T1000 (cell line): Measurements from ENCODE around the gene ARHGEF16.

ENCODE experiments used
- DNase-seq: peaks from one replicate; lab custom pipeline; 2025; ENCODE audit warnings: mixed read lengths; lab: John Stamatoyannopoulos, UW

Gene ARHGEF16

DNA sequence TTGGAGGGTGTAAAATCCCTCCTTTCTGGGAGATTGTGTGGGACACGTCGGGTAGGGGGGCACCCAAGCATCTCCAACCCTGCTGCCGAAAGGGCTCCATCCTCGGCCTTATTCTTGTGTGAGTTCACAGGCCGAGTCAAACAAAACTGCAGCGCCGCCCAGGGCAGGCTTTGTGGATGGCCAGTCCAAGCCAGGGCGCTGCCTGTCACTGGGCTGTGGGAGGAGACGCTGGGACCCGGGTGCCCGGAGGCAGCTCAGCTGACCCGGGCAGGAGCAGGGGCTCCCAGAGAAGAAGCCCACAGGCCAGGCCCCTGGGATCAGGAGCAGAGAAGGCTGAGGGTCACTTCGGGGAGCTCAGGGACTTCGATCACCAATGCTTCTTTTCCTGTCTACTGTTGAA, 31.8 kb upstream of the ARHGEF16 start:
- no peak for DNase-seq

DNA sequence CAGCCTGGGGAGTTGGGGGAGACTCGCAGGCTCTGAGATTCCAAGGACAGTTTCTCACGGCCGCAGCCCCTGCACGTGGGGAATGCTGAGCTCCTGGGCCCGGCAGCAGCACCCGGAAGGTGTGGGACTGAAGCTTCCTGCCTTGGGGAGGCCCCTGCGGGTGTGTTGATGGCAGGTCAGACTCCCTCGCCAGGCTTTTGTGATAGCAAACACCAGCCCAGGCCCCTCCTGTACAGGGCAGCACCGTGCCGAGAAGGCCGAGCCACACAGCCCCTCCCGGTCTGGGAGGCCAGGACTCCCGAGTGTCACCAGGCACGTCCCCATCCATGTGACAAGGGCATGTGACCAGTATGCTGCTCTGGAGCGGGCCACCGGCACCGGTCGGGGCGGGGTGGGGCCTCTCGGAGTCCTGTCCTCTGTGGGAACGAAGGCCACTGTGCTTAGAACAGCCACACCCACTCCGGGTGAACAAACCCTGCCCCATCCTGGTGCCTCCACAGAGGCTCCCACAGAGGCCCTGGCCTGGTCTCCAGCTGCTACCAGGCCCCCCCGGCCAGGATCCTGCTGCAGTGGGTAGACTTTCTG, 31.1 kb upstream of the ARHGEF16 start:
- no peak for DNase-seq

- no peak for DNase-seq
Observed at GRCh38 chr1:3423896-3424611, 30.4 kb upstream of the ARHGEF16 start.

DNA sequence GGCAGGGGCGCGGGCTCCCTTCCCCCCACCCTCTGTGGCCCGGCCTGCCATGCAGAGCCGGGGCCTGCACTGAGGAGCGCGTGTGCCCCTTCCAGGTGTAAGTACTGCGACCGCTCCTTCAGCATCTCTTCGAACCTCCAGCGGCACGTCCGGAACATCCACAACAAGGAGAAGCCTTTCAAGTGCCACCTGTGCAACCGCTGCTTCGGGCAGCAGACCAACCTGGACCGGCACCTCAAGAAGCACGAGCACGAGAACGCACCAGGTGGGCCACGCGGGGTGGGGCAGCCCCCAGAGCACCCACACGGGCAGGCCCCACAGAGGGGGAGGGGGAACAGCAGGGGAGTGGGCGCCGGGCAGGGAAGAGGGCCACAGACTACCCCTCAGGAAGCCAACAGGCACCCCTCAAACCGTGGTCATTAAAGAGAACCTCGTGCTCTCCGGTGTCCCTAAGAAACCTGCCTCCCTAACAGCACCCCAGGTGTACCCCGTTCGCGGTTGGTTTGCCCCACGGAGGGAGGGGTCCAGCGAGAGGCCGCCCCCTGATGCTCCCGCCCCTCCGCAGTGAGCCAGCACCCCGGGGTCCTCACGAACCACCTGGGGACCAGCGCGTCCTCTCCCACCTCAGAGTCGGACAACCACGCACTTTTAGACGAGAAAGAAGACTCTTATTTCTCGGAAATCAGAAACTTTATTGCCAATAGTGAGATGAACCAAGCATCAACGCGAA, 28.8 kb upstream of the ARHGEF16 start:
- no peak for DNase-seq

- no peak for DNase-seq
Observed at GRCh38 chr1:3426956-3427535, 27.4 kb upstream of the ARHGEF16 start.

DNA sequence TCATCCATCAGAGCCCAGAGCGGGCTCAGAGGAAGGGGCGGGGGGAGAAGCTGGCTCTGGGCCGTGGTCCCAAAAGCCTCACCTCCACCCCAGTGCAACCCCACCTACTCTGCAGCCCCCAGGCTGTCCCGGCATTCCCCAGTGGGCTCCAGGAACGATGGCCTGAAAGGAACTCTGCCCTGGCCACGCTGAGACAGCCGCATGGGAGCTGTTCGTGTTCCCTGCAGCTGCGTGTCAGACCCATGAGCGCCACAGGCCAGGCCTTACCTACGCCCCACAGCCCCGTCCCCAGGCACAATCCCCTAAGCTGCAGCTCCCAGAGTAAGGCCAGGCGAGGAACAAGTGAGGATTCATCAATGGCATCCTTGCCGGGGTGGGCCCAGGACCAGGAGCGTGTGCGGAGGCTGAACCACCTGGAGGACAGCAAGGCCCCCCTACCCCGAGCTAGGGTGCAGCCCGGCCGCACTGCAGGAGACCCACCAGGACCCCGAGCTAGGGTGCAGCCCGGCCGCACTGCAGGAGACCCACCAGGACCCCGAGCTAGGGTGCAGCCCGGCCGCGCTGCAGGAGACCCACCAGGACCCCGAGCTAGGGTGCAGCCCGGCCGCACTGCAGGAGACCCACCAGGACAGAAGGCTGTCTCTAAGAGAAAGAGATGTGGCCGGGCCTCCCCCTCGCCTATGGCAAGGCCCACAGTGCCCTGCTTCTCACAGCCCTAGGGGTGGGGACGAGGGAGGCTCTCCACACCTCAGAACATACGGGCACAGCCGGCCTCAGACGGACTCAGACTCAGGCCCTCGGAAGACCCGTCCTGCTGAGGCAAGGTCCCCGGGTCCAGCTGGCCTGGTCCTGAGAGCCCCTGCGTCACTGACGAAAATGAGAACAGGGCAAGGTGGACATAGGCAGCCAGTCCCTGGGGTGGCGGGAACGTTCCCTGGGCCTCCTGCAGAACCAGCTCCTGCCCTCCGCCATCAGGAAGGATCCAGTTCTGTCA, 26.5 kb upstream of the ARHGEF16 start:
- no peak for DNase-seq

DNA sequence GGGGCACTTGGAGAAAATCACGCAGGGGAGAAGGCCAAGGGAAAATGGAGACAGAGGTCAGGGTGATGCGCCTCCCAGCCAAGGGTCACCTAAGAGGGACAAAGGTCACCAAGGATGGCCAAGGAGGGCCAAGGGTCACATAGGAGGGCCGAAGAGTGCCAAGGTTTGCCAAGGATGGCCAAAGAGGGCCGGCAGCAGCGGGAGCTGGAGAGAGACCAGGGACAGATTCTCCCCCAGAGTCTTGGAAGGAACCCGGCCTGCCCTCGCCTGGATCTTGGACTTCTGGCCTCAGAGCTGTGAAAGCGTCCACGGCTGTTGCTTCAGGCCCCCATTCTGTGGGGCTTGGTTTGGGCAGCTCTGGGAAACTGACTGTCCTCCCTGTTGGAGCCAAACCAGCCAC, 25.6 kb upstream of the ARHGEF16 start:
- no peak for DNase-seq

- DNase-seq = no peak
Observed at GRCh38 chr1:3429320-3429719, 25.1 kb upstream of the ARHGEF16 start.

GRCh38 chr1:3429766-3430165, 24.7 kb upstream of the ARHGEF16 start:
- DNase-seq = no peak

GRCh38 chr1:3430406-3430805, 24.1 kb upstream of the ARHGEF16 start:
- DNase-seq = no peak

GRCh38 chr1:3430820-3431219, 23.6 kb upstream of the ARHGEF16 start:
- no peak for DNase-seq

DNA sequence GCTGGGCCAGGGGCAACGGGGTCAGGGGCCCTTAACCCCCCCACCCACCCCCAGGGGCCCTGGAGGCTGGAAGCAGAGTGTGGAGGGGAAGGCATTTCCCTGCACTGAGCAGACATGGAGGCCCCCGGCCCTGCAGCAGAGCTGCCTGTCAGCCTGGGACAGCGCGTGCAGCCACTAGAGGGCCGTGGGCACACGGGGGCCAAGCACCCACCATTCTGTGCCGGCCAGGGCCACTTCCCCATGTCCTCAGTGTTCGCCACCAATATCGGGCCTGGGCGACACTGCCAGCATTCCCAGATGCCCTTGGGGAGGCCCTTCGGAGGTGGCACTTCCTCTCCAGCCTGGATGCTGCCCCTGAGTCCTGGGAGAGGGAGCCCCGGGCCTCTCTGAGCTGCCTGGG, 23.2 kb upstream of the ARHGEF16 start:
- no peak for DNase-seq

- no peak for DNase-seq
Observed at GRCh38 chr1:3431686-3432085, 22.8 kb upstream of the ARHGEF16 start.

- DNase-seq = no peak
Observed at GRCh38 chr1:3432306-3432705, 22.2 kb upstream of the ARHGEF16 start.

DNA sequence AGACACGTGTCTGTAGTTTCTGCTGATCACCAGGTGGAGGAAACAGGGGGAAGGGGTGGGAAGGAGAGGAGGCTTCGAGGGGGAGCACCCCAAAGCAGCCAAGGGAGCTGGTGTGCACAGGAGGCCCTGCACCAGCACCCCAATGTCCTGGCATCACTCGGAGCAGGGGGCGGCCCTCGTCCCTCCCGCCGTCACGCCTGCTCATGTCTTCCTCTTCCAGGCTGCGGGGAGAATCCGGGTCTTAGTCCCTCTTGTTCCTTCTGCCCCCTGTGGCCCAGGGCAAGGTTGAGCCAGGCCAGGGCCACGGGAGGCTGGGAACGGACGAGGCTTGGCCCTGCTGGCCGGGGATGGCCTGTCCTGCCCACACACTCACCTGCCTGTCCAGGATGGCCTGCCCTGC, 21.4 kb upstream of the ARHGEF16 start:
- DNase-seq = no peak

GRCh38 chr1:3433596-3434320, 20.7 kb upstream of the ARHGEF16 start:
- no peak for DNase-seq

- DNase-seq = no peak
Observed at GRCh38 chr1:3434406-3435110, 19.9 kb upstream of the ARHGEF16 start.

- DNase-seq = no peak
Observed at GRCh38 chr1:3435666-3436065, 18.8 kb upstream of the ARHGEF16 start.

GRCh38 chr1:3436451-3436850, 18.0 kb upstream of the ARHGEF16 start:
- DNase-seq = no peak

DNA sequence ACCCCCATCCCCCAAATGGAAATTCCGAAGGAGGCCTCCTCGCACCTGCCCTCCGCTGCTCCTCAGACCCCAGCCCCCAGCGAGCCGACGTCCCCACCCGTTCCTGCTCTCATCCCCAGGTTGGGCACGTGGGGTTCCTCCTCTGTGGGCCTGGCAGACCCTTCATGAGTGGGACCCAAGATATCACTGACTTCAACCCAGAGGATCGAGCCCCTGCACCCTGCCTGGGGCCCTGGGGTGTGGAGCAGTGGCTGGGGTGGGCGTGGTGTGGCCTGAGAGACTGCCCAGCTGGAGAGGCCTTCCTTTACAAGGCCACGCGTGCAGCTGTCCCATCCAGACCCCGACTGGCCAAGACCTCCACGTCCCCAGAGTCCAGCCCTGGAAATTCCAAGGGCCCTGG, 17.6 kb upstream of the ARHGEF16 start:
- DNase-seq = no peak
